Gastrocnemius medialis (tissue), 4 donors: ENCODE measurements around the gene RASGRP2. TPM values are rescaled to one million over a fixed set of nuclear protein-coding genes. Genes with fewer than 3 reads are reported as not detected.

Experiments
- ATAC-seq, 2 donors: fragments of 150-250 bp; one replicate each; pipeline ENCODE4 v1.9.1; 2016
- DNase-seq, 2 donors: peaks; one replicate each; pipeline ENCODE4 v3.0.0-alpha.2; 2019
- H3K27ac ChIP-seq, 4 donors: fragments of 200-600 bp; sonication (generic); 1 replicate in 1 of 4; 2 replicates in 3 of 4; pipeline ENCODE4 v1.5.1; 2016 to 2018; ENCODE audit warnings: mild to moderate bottlenecking in 2 of 4, moderate library complexity in 1 of 4
- H3K27me3 ChIP-seq, 3 donors: fragments of 200-600 bp; sonication (generic) in 2 of 3; 1 replicate in 1 of 3; 2 replicates in 2 of 3; pipeline versions ENCODE4 v1.5.1 to v1.6.0; 2016 to 2019; ENCODE audit warnings: mild to moderate bottlenecking in 1 of 3, moderate library complexity in 1 of 3
- H3K36me3 ChIP-seq, 2 donors: fragments of 200-600 bp; sonication (generic) in 1 of 2; one replicate each; pipeline ENCODE4 v1.5.1; 2017 to 2018
- H3K4me1 ChIP-seq, 2 donors: fragments of 200-600 bp; sonication (generic) in 1 of 2; one replicate each; pipeline ENCODE4 v1.5.1; 2016 to 2017; ENCODE audit warnings: mild to moderate bottlenecking in 2 of 2
- H3K4me3 ChIP-seq, 4 donors: fragments of 200-600 bp; sonication (generic) in 3 of 4; 1 replicate in 1 of 4; 2 replicates in 3 of 4; pipeline ENCODE4 v1.5.1; 2016 to 2019; ENCODE audit warnings: mild to moderate bottlenecking in 2 of 4
- H3K9me3 ChIP-seq, 3 donors: fragments of 200-600 bp; sonication (generic) in 2 of 3; 1 replicate in 1 of 3; 2 replicates in 2 of 3; pipeline ENCODE4 v1.5.1; 2016 to 2019
- CTCF ChIP-seq, 5 experiments: fragments of 450-650 bp in 3 of 5; fragments of 200-600 bp in 2 of 5; sonication (generic) in 2 of 5; IDR thresholded peaks in 4 of 5; conservative IDR thresholded peaks in 1 of 5; 1 replicate in 4 of 5; 2 replicates in 1 of 5; pipeline ENCODE4 v1.5.1; 2016 to 2019; ENCODE audit warnings: antibody characterized with exemption in 5 of 5, mild to moderate bottlenecking in 3 of 5, moderate library complexity in 3 of 5
- POLR2A ChIP-seq, 2 donors: fragments of 450-650 bp; IDR thresholded peaks; one replicate each; pipeline ENCODE4 v1.6.1; 2017; ENCODE audit warnings: antibody characterized with exemption in 2 of 2, mild to moderate bottlenecking in 2 of 2, moderate library complexity in 2 of 2
- in situ Hi-C, 4 donors: fragments of 200-750 bp; cut with MboI; loops; one replicate each; pipeline versions ENCODE4 v1.15.0 to v1.8.0; 2017; ENCODE audit warnings: low sequenced_read_pairs in 4 of 4
- intact Hi-C: fragments of 100-400 bp; cut with DNase I; formaldehyde crosslinking; loops from one replicate; pipeline ENCODE4 v1.15.1; 2023; ENCODE audit warnings: low total_unique reads
- total RNA-seq, 4 donors: library from RNA; depleted of rRNA; stranded (reverse); fragments of >200 nt; gene quantifications; one replicate each; pipeline versions ENCODE4 v1.1.0 to v1.2.3, GENCODE V29; 2016

Gene RASGRP2
- total RNA-seq, 4 donors from 2014 or later, result 2.9 to 10.9 (median 7.1) TPM

DNA sequence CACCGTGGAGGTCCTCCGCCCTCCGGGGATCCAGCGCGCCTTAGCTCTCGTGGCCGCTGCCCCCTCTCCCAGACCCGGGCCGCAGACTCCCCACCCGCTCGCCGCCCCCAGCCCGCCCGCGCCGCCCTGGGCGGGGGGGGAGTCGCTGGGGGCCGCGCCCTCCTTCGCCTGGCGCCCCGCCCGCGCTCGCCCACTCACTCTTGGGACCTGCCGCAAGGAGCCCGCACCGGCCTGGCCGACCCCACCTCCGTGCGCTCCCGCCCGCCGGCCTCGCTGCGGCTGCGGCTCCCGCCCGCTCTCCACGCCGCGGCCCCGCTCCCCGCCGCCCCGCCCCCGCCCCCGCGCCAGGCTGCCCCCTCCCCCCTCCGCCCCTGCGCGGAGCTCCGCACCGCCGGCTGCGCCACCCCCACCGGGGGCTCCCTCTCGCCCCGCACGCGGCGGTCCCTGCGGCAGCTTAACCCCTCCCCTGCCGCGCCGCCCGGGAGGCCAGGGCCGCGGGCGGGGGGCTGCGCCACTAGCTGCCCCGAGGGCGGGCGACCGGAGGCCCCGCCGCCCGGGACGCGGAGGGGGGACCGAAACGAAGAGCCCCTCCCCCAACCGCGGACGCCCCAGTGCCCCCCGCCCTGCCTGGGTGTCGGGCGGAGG is 724 bp upstream of the RASGRP2 start:
- Histone ChIP-seq H3K4me1 (peaks cover 16 to 32% of the 10 kb centered on the region in 2 donors), H3K27ac (peak overlapping the region; percentile 86 to 99 (median 93)), H3K9me3 (no peaks in the 10 kb centered on the region), H3K36me3 (no peaks in the 10 kb centered on the region), H3K4me3 (peak overlapping the region; percentile 68 to 88 (median 76)), H3K27me3 (no peaks in the 10 kb centered on the region)
- TF ChIP-seq CTCF (IDR thresholded peaks at IDR 0.05 in 4 of 5, conservative IDR thresholded peaks at IDR 0.05 in 1 of 5), result no peak
- TF ChIP-seq POLR2A (IDR thresholded peaks at IDR 0.05), result no peak
- ATAC-seq (no peak), DNase-seq (no peak)
- in situ Hi-C loops, result no loop called here
- intact Hi-C loops, result loop anchor here (5.0 kb wide), 1 partner anchor 33 kb away; the partner anchor contains the start of gene SF1

GRCh38 chr11:64742889-64743590 is 902 bp downstream of the RASGRP2 start:
- TF ChIP-seq POLR2A (IDR thresholded peaks at IDR 0.05) (peak; percentile 37 to 68), CTCF (IDR thresholded peaks at IDR 0.05 in 4 of 5, conservative IDR thresholded peaks at IDR 0.05 in 1 of 5) (peak; percentile 76 to 96 (median 95))
- Histone ChIP-seq H3K27me3 (no peaks in the 10 kb centered on the region), H3K4me1 (peaks cover 16 to 32% of the 10 kb centered on the region in 2 donors), H3K36me3 (no peaks in the 10 kb centered on the region), H3K4me3 (peak overlapping the region; percentile 59 to 88 (median 76)), H3K27ac (peak overlapping the region; percentile 86 to 99 (median 93)), H3K9me3 (no peaks in the 10 kb centered on the region)
- ATAC-seq (peak; percentile 55 to 61), DNase-seq (peak; percentile 48 to 84)
- intact Hi-C loops, result loop anchor here (1.0 to 5.0 kb wide), 4 partner anchors 20 to 55 kb away; partner anchors contain the start of genes NRXN2 and SF1
- in situ Hi-C loops, result no loop called here

- Histone ChIP-seq H3K9me3 (no peaks in the 10 kb centered on the region), H3K27me3 (no peaks in the 10 kb centered on the region), H3K36me3 (no peaks in the 10 kb centered on the region), H3K27ac (peak overlapping the region; percentile 86 to 99 (median 93)), H3K4me1 (peaks cover 16 to 32% of the 10 kb centered on the region in 2 donors), H3K4me3 (peak overlapping the region; percentile 59 to 88 (median 76))
- in situ Hi-C loops, result no loop called here
- intact Hi-C loops, result loop anchor here (1.0 to 5.0 kb wide), 3 partner anchors 19 to 54 kb away; partner anchors contain the start of genes NRXN2 and SF1
- DNase-seq (no peak), ATAC-seq (no peak)
- TF ChIP-seq POLR2A (IDR thresholded peaks at IDR 0.05) (no peak), CTCF (IDR thresholded peaks at IDR 0.05 in 4 of 5, conservative IDR thresholded peaks at IDR 0.05 in 1 of 5) (no peak)
Observed at GRCh38 chr11:64742087-64742888, 1.7 kb downstream of the RASGRP2 start.

DNA sequence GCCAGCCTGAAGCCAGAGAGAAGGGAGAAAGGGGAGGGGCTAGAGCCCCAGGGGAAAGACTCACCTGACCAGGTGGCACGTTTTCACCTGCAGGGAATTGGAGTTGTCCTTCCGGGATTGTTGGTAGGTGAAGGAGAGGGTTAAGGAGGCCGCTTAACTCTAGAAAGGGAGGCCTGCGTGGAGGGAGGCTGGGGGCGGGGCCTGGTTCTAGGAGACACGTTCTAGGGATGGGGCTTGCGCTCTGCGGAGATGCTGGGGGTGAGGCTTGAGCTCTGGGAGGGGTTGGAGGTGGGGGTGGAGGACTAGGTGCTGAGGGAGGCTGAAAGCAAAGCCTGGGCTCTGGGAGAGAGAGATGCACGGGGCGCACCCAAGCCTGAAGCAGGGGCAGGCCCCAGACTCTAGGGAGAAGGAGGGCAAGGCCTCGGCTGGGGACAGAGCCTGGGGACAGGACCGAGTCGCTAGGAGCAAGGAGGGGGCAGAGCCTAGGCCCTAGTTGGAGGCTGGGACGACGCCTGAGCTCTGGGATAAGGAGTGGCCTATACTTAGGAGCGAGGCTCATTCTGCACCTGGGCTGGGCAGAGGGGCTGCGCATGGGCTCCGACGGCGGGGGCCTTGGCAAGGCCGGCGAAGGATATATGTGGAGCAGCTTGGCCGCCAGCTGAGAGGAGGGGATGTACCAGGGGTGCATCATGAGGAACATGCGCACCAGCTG is 2.4 kb downstream of the RASGRP2 start:
- TF ChIP-seq POLR2A (IDR thresholded peaks at IDR 0.05), result no peak
- no peak for TF ChIP-seq CTCF (IDR thresholded peaks at IDR 0.05 in 4 of 5, conservative IDR thresholded peaks at IDR 0.05 in 1 of 5)
- in situ Hi-C loops (no loop called here), intact Hi-C loops (loop anchor here (1.0 to 5.0 kb wide), 3 partner anchors 18 to 53 kb away; partner anchors contain the start of genes NRXN2 and SF1)
- DNase-seq, result no peak
- Histone ChIP-seq H3K27me3 (no peaks in the 10 kb centered on the region), H3K36me3 (no peaks in the 10 kb centered on the region), H3K4me1 (peaks cover 16 to 27% of the 10 kb centered on the region in 2 donors), H3K27ac (peak overlapping the region; percentile 86 to 99 (median 93)), H3K4me3 (peak overlapping the region; percentile 59 to 88 (median 76)), H3K9me3 (no peaks in the 10 kb centered on the region)
- no peak for ATAC-seq
